Left ventricle myocardium superior (tissue), 1 donor: Measurements from ENCODE around the gene FOXM1. TPM values are rescaled to one million over a fixed set of nuclear protein-coding genes. Genes with fewer than 3 reads are reported as not detected.

ENCODE experiments used
- ATAC-seq: fragments of 200-7000 bp; cut with Tn5 transposase; one replicate; pipeline ENCODE4 v1.9.1; 2020; ENCODE audit warnings: mild to moderate bottlenecking, moderate library complexity
- DNase-seq: peaks from one replicate; pipeline ENCODE4 v3.0.0-alpha.2; 2020
- intact Hi-C: fragments of 100-400 bp; cut with micrococcal nuclease; formaldehyde crosslinking; loops from one replicate; pipeline ENCODE4 v1.11.0; 2022
- total RNA-seq: library from RNA; stranded (reverse); fragmentation: NEBNext Ultra II Directional; extraction: Animal tissue kit (Norgen Biotek cat#: 25700); gene quantifications from one replicate; pipeline ENCODE4 v1.2.1, GENCODE V29; 2021
- donor health status: DM: no; HTN: yes; CAD: no; lungs with severe emphysema.

Gene FOXM1
- total RNA-seq, 1 donor from 2014 or later, result 0.79 TPM

DNA sequence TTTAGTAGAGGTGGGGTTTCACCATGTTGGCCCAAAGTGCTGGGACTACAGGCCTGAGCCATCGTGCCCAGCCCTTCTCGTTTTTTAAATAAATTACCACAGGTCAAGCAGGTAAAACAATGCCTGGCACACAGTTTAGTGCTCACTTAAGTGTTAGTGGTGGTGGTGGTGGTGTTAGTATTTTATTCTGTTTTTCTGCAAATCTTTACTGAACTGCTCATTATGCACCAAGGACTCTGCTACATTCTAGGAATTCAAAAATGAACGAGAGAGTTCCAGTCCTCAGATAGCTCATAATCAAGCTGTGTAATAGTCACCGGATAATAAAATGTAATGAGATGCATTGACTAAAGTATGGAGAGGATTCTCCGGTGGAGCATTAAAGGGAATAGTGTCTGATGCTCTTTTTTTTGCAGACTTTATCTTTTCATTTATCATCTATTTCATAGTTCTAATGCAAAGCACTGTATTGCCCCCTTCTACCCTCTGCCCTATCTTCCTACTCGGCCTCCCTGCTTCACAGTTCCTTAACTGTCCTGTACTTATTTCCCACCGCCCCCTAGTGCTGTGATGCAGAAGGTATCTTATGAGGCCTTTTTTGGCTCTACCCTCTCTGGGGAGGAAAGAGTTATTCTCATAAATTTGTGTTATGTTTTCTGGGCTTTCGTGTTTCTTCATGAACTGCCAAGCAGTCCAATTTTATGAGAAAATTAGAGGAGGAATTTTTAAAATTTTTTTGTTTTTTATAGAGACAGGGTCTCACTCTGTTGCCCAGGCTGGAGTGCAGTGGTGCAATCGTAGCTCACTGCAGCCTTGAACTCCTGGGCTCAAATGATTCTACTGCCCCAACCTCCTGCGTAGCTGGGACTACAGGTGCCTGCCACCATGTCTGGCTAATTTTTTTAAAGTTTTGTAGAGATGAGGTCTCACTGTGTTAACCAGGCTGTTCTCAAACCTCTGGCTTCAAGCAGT is 63.5 kb downstream of the FOXM1 start:
- ATAC-seq, result peak; percentile 52
- intact Hi-C loops, result no loop called here
- no peak for DNase-seq

GRCh38 chr12:2812290-2813213 is 64.4 kb downstream of the FOXM1 start, which contains the start of gene ITFG2:
Gene ITFG2 (plus strand): TSS chr12:2812668. CDS start chr12:2812761, 93 bp downstream.
- intact Hi-C loops, result no loop called here
- ATAC-seq (peak; percentile 98), DNase-seq (peak; percentile 98)

DNA sequence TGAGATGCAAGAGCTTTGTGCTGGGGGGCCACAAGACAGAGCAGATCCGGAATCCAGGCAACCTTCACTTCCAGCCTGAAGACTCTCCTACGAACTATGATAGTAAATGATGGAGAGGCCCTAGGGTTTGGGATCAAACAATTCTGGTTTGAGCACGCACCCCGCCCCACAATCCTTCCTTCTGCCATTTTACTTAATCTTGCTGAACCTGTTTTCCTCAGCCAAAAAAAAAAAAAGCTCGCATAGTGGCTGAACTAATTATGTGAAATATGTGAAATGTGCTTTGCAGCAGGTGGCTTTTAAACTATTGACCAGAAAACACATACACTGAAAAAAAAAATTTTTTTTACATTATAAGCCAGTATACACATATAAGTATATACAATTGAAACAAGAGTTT is 65.2 kb downstream of the FOXM1 start:
- DNase-seq, result no peak

More for the DNA sequence above, 65.2 kb downstream of the FOXM1 start:
- ATAC-seq, result no peak
- intact Hi-C loops, result no loop called here

Other genes with a start within 250 kb of the FOXM1 start
- gene FKBP4, start 82.2 kb downstream of the FOXM1 start, total RNA-seq, result 59.0 TPM
- 14.7 TPM for gene ITFG2, start 64.5 kb downstream of the FOXM1 start, total RNA-seq
- gene NRIP2, start 42.1 kb downstream of the FOXM1 start, total RNA-seq, result 1.1 TPM
- not detected for gene TEX52, start 20.1 kb downstream of the FOXM1 start, total RNA-seq
- gene RHNO1, start within 50 bp of the FOXM1 start, total RNA-seq, result 4.9 TPM
- 5.4 TPM for gene TULP3, start 13.7 kb upstream of the FOXM1 start, total RNA-seq
- gene TEAD4, start 82.2 kb upstream of the FOXM1 start, total RNA-seq, result 11.6 TPM
- gene TSPAN9, start 200.2 kb upstream of the FOXM1 start, total RNA-seq, result 159 TPM